Lower lobe of right lung (tissue), 2 donors: ENCODE measurements around the gene LY6G5C. TPM values are rescaled to one million over a fixed set of nuclear protein-coding genes. Genes with fewer than 3 reads are reported as not detected.

Experiments used
- ATAC-seq, 2 donors: fragments of 200-7000 bp; cut with Tn5 transposase; one replicate each; pipeline ENCODE4 v1.9.1; 2020 to 2022; ENCODE audit warnings: mild to moderate bottlenecking in 2 of 2, moderate library complexity in 2 of 2
- DNase-seq: peaks from one replicate; pipeline ENCODE4 v3.0.0-alpha.2; 2020
- H3K27ac ChIP-seq: fragments of 200-600 bp; one replicate; pipeline ENCODE4 v1.8.0; 2022
- H3K27me3 ChIP-seq: fragments of 200-600 bp; one replicate; pipeline ENCODE4 v1.8.0; 2022; ENCODE audit warnings: low read depth
- H3K36me3 ChIP-seq: fragments of 200-600 bp; one replicate; pipeline ENCODE4 v1.8.0; 2022; ENCODE audit warnings: mild to moderate bottlenecking
- H3K4me1 ChIP-seq: fragments of 200-600 bp; one replicate; pipeline ENCODE4 v1.8.0; 2022
- H3K4me3 ChIP-seq: fragments of 200-600 bp; one replicate; pipeline ENCODE4 v1.8.0; 2022; ENCODE audit warnings: mild to moderate bottlenecking
- H3K9me3 ChIP-seq: fragments of 200-600 bp; one replicate; pipeline ENCODE4 v1.8.0; 2022
- intact Hi-C: fragments of 100-400 bp; cut with DNase I; formaldehyde crosslinking; loops from one replicate; pipeline ENCODE4 v1.11.0; 2022
- microRNA-seq: library from miRNA; unstranded; fragments of <30 nt; microRNA quantifications from one replicate; pipeline ENCODE4 v1.2.0, GENCODE V29; 2020; ENCODE audit warnings: borderline number of aligned reads
- total RNA-seq: library from RNA; stranded (reverse); fragmentation: NEBNext Ultra II Directional; extraction: Animal tissue kit (Norgen Biotek cat#: 25700); gene quantifications from one replicate; pipeline ENCODE4 v1.2.1, GENCODE V29; 2021
- TF ChIP-seq, protein P1 (sequence below): fragments of 200-600 bp; IDR thresholded peaks from one replicate; pipeline ENCODE4 v1.8.0; 2022; ENCODE audit warnings: antibody characterized with exemption, mild to moderate bottlenecking
- donor health status: DM: no; HTN: yes; CAD: no; lungs with severe emphysema.

LY6G5C gene
- total RNA-seq, 1 donor from 2014 or later: 2.9 TPM

DNA sequence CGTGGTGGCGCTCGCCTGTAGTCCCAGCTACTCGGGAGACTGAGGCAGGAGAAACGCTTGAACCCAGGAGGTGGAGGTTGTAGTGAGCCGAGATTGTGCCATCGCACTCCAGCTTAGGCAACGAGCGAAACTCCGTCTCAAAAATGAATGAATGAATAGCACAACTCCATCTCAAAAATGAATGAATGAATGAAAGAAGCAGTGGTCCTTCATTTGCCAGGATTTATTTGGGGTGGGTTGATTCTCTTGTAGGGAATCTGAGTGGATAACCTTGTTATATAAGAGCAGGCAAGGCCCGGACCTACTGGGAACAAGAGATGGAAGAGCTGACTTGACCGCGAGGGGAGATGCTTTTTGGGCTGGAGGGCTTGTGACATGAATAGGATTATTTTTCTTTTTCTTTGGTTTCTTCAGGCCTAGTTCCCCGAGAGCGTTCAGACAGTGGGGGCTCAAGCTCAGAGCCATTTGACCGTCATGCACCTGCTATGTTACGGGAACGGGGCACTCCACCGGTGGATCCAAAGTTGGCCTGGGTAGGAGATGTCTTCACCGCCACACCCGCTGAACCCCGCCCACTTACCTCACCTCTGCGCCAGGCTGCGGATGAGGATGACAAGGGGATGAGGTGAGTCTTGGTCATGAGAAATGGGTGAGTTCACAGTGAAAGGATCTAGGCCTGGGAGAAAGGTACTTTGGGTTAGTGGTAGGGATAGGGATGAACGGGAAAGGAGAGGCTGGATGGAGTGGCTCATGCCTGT lies 50.5 kb downstream of the LY6G5C start:
- no peaks in the 10 kb centered on the region for H3K9me3 ChIP-seq
- no peak for DNase-seq
- no peak for ATAC-seq
- no peak overlapping the region for H3K27ac ChIP-seq
- H3K4me3 ChIP-seq: no peak overlapping the region
- no peaks in the 10 kb centered on the region for H3K27me3 ChIP-seq
- TF ChIP-seq, protein P1, sequence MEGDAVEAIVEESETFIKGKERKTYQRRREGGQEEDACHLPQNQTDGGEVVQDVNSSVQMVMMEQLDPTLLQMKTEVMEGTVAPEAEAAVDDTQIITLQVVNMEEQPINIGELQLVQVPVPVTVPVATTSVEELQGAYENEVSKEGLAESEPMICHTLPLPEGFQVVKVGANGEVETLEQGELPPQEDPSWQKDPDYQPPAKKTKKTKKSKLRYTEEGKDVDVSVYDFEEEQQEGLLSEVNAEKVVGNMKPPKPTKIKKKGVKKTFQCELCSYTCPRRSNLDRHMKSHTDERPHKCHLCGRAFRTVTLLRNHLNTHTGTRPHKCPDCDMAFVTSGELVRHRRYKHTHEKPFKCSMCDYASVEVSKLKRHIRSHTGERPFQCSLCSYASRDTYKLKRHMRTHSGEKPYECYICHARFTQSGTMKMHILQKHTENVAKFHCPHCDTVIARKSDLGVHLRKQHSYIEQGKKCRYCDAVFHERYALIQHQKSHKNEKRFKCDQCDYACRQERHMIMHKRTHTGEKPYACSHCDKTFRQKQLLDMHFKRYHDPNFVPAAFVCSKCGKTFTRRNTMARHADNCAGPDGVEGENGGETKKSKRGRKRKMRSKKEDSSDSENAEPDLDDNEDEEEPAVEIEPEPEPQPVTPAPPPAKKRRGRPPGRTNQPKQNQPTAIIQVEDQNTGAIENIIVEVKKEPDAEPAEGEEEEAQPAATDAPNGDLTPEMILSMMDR: no peak
- H3K4me1 ChIP-seq: no peaks in the 10 kb centered on the region
- H3K36me3 ChIP-seq: peaks cover 100% of the 10 kb centered on the region
- intact Hi-C loops: no loop called here

DNA sequence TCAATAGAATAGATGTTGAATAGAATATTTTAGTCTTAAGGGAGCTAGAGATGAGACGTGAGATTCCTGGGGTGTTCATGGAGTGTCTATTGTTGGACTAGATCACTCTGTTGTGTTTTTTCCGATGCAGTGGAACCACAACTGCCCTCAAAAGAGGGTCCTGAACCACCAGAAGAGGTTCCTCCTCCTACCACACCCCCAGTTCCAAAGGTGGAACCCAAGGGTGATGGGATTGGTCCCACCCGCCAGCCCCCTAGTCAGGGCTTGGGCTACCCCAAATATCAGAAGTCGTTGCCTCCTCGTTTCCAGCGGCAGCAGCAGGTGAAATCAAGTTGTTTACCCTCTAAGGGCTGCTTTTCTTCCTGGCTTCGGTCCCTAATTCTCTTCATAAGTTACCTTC lies 51.9 kb downstream of the LY6G5C start:
- DNase-seq (no peak), ATAC-seq (no peak)
- Histone ChIP-seq H3K4me1 (no peaks in the 10 kb centered on the region), H3K27me3 (no peaks in the 10 kb centered on the region), H3K27ac (no peak overlapping the region), H3K9me3 (no peaks in the 10 kb centered on the region), H3K4me3 (no peak overlapping the region), H3K36me3 (peaks cover 100% of the 10 kb centered on the region)
- TF ChIP-seq, protein P1: no peak
- intact Hi-C loops: no loop called here

DNA sequence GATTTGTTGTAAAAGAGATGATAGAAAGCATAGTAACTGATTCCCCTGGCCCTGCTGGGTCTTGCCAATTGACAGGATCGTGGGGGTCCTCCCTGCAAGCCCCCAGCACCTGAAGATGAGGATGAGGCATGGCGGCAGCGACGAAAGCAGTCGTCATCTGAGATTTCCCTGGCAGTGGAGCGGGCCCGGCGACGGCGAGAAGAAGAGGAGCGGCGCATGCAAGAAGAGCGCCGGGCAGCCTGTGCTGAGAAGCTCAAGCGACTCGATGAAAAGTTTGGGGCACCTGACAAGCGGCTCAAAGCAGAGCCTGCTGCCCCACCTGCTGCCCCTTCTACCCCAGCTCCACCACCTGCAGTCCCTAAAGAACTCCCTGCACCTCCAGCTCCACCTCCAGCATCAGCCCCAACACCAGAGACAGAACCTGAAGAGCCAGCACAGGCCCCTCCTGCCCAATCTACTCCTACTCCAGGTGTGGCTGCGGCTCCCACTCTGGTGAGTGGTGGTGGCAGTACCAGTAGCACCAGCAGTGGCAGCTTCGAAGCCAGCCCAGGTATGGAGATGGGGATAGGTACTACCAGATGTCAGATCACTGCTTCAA lies 53.1 kb downstream of the LY6G5C start:
- peaks cover under 1% of the 10 kb centered on the region for H3K4me1 ChIP-seq
- H3K4me3 ChIP-seq: no peak overlapping the region
- no peaks in the 10 kb centered on the region for H3K9me3 ChIP-seq
- DNase-seq (no peak), ATAC-seq (no peak)
- no peaks in the 10 kb centered on the region for H3K27me3 ChIP-seq
- H3K27ac ChIP-seq: no peak overlapping the region
- H3K36me3 ChIP-seq: peaks cover 100% of the 10 kb centered on the region
- intact Hi-C loops: no loop called here
- TF ChIP-seq, protein P1: no peak

DNA sequence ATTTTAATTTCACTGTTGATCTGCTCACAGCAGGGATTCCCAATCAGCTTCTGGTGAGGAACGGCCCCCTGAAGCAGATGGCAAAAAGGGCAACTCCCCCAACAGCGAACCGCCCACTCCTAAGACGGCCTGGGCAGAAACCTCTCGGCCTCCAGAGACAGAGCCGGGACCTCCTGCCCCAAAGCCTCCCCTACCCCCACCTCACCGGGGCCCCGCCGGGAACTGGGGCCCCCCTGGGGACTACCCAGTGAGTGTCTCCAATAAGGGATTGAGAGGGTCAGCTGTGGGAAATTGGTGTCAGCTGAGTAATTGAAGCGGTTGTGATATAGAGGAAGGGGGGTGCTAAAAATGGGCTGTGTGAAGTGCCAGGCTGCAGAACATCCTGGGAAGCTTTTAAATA lies 53.9 kb downstream of the LY6G5C start:
- H3K36me3 ChIP-seq: peaks cover 97% of the 10 kb centered on the region
- H3K9me3 ChIP-seq: no peaks in the 10 kb centered on the region
- TF ChIP-seq, protein P1: no peak
- DNase-seq (no peak), ATAC-seq (no peak)
- no peak overlapping the region for H3K4me3 ChIP-seq
- peaks cover 9% of the 10 kb centered on the region for H3K4me1 ChIP-seq
- H3K27me3 ChIP-seq: no peaks in the 10 kb centered on the region
- intact Hi-C loops: no loop called here
- H3K27ac ChIP-seq: no peak overlapping the region

Small RNA genes lying within 50 kb of the gene (microRNA-seq; reads per million reads assigned to microRNA genes)
- gene MIR4646 (not detected), gene MIR6832 (not detected)

Other genes with a start within 250 kb of the LY6G5C start
- 13.8 TPM for gene MICB, start 182.9 kb downstream of the LY6G5C start, total RNA-seq
- not detected for gene MCCD1, start 152.1 kb downstream of the LY6G5C start, total RNA-seq
- gene DDX39B, start 139.1 kb downstream of the LY6G5C start, total RNA-seq: 265 TPM
- 1.6 TPM for gene ATP6V1G2, start 134.5 kb downstream of the LY6G5C start, total RNA-seq
- gene NFKBIL1, start 133.5 kb downstream of the LY6G5C start, total RNA-seq: 17.8 TPM
- gene LTA, start 108.8 kb downstream of the LY6G5C start, total RNA-seq: not detected
- gene TNF, start 105.5 kb downstream of the LY6G5C start, total RNA-seq: 4.5 TPM
- 10.0 TPM for gene LTB, start 98.6 kb downstream of the LY6G5C start, total RNA-seq
- gene LST1, start 94.8 kb downstream of the LY6G5C start, total RNA-seq: 127 TPM
- 2.6 TPM for gene NCR3, start 88.1 kb downstream of the LY6G5C start, total RNA-seq
- gene AIF1, start 65.8 kb downstream of the LY6G5C start, total RNA-seq: 109 TPM
- gene PRRC2A, start 60.4 kb downstream of the LY6G5C start, total RNA-seq: 133 TPM
- gene BAG6, start 28.4 kb downstream of the LY6G5C start, total RNA-seq: 253 TPM
- 1.6 TPM for gene APOM, start 25.2 kb downstream of the LY6G5C start, total RNA-seq
- 24.7 TPM for gene C6orf47, start 20.3 kb downstream of the LY6G5C start, total RNA-seq
- 15.4 TPM for gene GPANK1, start 16.1 kb downstream of the LY6G5C start, total RNA-seq
- gene CSNK2B, start 15.0 kb downstream of the LY6G5C start, total RNA-seq: 117 TPM
- 11.0 TPM for gene LY6G5B, start 11.1 kb downstream of the LY6G5C start, total RNA-seq
- gene ABHD16A, start 22.3 kb upstream of the LY6G5C start, total RNA-seq: 56.4 TPM
- 0.97 TPM for gene LY6G6F, start 25.8 kb upstream of the LY6G5C start, total RNA-seq
- not detected for gene LY6G6D, start 34.3 kb upstream of the LY6G5C start, total RNA-seq
- not detected for gene LY6G6C, start 40.7 kb upstream of the LY6G5C start, total RNA-seq
- 2.6 TPM for gene MPIG6B, start 42.3 kb upstream of the LY6G5C start, total RNA-seq
- gene DDAH2, start 48.2 kb upstream of the LY6G5C start, total RNA-seq: 67.0 TPM
- gene CLIC1, start 55.5 kb upstream of the LY6G5C start, total RNA-seq: 310 TPM
- 14.9 TPM for gene MSH5, start 58.9 kb upstream of the LY6G5C start, total RNA-seq
- gene SAPCD1, start 81.6 kb upstream of the LY6G5C start, total RNA-seq: 1.2 TPM
- gene VWA7, start 96.3 kb upstream of the LY6G5C start, total RNA-seq: 4.2 TPM
- 44.1 TPM for gene VARS1, start 114.7 kb upstream of the LY6G5C start, total RNA-seq
- gene LSM2, start 125.9 kb upstream of the LY6G5C start, total RNA-seq: 30.5 TPM
- gene HSPA1L, start 134.2 kb upstream of the LY6G5C start, total RNA-seq: 2.5 TPM
- gene HSPA1A, start 134.5 kb upstream of the LY6G5C start, total RNA-seq: 230 TPM
- gene HSPA1B, start 146.7 kb upstream of the LY6G5C start, total RNA-seq: 122 TPM
- gene NEU1, start 181.8 kb upstream of the LY6G5C start, total RNA-seq: 70.5 TPM
- 53.7 TPM for gene SLC44A4, start 197.9 kb upstream of the LY6G5C start, total RNA-seq
- gene EHMT2, start 216.6 kb upstream of the LY6G5C start, total RNA-seq: 46.0 TPM
- gene ZBTB12, start 221.0 kb upstream of the LY6G5C start, total RNA-seq: 5.1 TPM
- gene C2, start 246.7 kb upstream of the LY6G5C start, total RNA-seq: 311 TPM